ENCODE results near the gene HSPB8.

Gene HSPB8

DNA sequence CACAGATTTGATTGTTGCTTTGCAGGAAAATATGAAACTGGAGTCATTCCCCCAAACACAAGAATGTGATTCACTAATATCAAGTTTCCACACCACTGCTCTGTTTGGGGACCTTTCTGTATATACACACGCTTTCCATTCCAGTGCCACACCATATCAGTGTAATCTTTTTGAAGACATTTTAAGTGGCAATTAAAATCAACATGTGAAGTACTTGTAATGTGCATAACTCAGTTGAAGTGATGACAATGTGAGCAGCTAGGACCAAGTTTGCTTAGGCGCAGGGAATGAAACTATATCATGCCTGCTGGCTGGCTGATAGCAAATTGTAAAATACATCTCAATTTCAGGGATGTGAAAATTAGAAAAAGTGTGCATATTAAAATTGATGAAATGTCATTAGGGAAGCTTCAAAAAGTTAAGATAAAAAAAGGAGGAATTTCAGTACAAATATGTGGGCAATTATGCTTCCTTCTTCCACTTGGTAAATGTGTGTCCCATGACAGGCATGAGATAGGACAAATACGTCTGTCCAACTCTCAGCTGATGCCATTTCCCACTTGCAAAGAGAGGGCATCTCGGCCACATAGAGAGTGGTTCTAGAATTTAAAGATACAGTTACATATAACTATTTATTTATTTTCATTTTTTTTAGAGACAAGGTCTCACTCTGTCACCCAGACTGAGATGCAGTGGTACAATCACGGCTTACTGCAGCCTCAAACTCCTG lies 43.7 kb downstream of the HSPB8 start:
- TF ChIP-seq, protein P1, sequence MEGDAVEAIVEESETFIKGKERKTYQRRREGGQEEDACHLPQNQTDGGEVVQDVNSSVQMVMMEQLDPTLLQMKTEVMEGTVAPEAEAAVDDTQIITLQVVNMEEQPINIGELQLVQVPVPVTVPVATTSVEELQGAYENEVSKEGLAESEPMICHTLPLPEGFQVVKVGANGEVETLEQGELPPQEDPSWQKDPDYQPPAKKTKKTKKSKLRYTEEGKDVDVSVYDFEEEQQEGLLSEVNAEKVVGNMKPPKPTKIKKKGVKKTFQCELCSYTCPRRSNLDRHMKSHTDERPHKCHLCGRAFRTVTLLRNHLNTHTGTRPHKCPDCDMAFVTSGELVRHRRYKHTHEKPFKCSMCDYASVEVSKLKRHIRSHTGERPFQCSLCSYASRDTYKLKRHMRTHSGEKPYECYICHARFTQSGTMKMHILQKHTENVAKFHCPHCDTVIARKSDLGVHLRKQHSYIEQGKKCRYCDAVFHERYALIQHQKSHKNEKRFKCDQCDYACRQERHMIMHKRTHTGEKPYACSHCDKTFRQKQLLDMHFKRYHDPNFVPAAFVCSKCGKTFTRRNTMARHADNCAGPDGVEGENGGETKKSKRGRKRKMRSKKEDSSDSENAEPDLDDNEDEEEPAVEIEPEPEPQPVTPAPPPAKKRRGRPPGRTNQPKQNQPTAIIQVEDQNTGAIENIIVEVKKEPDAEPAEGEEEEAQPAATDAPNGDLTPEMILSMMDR (IDR thresholded peaks at IDR 0.05; ENCODE audit: borderline replicate concordance, insufficient read depth, low read depth, low read length) = no peak

DNA sequence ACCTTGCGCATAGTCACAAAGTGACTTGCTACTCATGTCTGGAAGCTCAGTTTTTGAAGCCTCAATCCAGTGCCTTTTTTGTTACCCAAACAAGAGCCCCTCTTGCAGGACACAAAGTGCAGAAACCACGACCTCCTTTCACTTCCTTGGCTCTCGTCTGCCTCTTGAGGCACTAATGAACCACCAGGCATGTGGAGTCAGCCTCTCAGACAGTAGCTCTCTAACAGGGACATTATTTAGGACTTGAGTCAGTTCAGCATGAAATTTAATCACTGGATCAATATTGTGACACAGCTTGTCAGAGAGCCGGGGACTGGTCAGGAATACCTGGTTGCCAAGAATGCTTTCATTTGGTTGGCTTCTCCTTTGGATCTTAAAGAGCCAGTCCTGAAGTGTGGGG lies 46.7 kb downstream of the HSPB8 start:
- H3K4me3 ChIP-seq (ENCODE audit: low read depth, low read length) = no peak overlapping the region
- TF ChIP-seq, protein P1 (IDR thresholded peaks at IDR 0.05; ENCODE audit: borderline replicate concordance, insufficient read depth, low read depth, low read length) = no peak

More for the DNA sequence above, 43.7 kb downstream of the HSPB8 start:
- H3K4me3 ChIP-seq (ENCODE audit: low read depth, low read length) = no peak overlapping the region

DNA sequence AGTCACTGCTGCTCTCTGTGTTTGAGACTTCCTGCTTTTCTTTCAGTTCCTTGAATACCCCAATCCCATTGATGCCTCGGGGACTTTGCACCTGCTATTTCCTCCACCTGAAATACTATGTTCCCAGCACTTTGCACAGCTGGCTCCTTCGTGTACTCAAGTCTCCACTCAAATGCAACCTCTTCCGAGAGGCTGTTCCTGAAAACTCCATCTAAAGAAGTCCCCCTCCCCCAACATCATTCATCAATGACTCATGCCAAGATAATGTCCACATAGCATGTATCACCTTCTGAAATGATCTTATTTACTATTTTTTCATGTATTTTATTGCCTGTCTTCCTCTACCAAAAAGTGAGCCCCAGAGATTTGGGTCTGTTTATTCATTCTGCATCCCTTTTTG lies 48.6 kb downstream of the HSPB8 start:
- TF ChIP-seq, protein P1 (IDR thresholded peaks at IDR 0.05; ENCODE audit: borderline replicate concordance, insufficient read depth, low read depth, low read length) = no peak
- no peak overlapping the region for H3K4me3 ChIP-seq (ENCODE audit: low read depth, low read length)

DNA sequence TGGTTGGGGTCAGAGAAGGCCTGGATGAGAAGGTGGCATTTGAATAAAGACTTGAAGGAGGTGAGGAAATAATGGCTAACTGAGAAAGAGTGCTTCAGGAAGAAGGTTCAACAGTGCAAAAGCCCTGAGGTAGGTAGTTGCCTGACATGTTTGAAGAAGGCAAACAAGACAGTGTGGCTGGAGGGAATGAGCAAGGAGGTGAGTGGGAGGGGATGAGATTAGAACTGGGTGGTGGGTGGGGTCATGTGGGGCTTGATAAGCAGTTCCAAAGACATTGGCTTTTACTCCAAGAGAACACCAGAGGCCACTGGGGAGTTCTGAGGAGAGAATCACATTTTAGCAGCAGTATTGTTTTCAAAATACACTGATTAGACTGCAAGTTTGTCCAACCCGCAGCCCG lies 50.5 kb downstream of the HSPB8 start:
- H3K4me3 ChIP-seq (ENCODE audit: low read depth, low read length) = no peak overlapping the region
- TF ChIP-seq, protein P1 (IDR thresholded peaks at IDR 0.05; ENCODE audit: borderline replicate concordance, insufficient read depth, low read depth, low read length) = no peak

DNA sequence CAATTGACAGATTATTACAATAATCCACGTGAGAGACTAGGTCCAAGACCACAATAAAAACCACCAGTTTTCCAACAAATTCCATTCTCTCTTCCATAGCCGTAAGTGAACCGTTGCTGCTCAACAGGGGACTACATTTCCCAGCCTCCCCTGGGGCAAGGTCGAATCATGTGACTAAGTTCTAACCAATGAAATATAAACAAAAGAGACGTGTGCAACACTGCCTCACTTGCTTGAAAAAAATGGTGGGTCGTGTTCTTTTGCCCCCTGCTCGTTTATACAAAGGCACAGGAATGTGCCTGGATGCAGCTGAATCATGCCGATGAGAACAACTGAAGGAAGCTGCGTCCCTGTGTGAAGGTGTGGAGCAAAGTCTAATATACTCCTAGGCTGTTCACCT lies 51.1 kb downstream of the HSPB8 start:
- H3K4me3 ChIP-seq (ENCODE audit: low read depth, low read length) = no peak overlapping the region
- TF ChIP-seq, protein P1 (IDR thresholded peaks at IDR 0.05; ENCODE audit: borderline replicate concordance, insufficient read depth, low read depth, low read length) = no peak

DNA sequence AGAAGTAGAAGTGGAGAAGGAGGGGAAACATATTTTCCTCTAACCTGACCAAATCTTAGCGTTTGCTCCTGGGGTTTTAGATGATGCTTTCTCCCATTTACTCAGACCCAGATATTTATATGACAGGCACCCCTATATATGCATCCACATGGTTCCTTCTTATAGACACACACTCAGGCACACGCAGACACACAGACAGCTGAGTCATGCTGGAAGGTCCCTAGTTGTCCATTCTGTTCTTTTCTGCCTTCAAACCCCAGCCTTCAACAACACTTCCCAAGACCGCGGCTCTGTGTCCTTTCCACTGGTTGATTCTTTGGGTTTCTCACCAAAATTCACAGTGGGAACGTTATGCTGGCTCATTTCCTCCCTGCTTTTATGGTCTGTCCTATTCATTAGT lies 52.1 kb downstream of the HSPB8 start:
- TF ChIP-seq, protein P1 (IDR thresholded peaks at IDR 0.05; ENCODE audit: borderline replicate concordance, insufficient read depth, low read depth, low read length) = no peak
- no peak overlapping the region for H3K4me3 ChIP-seq (ENCODE audit: low read depth, low read length)

DNA sequence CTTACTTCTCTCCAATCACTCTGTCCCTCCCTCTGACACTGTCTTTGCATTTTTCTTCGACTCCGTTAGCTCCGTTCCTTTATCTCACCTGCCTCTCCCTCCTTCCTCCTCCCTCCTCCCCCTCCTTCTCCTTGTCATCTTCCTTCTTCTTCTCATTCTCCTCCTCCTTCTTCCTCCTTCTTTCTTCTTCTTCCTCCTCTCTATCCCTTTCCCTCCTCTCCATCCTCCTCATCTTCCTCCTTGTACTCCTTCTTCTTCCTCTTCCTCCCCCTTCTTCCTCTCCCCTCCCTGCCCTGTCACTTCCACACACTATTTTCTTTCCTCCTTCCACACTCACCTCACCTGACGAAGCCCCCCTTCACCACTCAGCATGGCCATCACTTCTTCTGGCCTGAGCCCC lies 53.0 kb downstream of the HSPB8 start:
- TF ChIP-seq, protein P1 (IDR thresholded peaks at IDR 0.05; ENCODE audit: borderline replicate concordance, insufficient read depth, low read depth, low read length) = no peak

More for the DNA sequence above, 53.0 kb downstream of the HSPB8 start:
- H3K4me3 ChIP-seq (ENCODE audit: low read depth, low read length) = no peak overlapping the region
